Stimulated activated CD4-positive, alpha-beta T cell treated with anti-CD3 and anti-CD28 coated beads, Interleukin-2, amount 100 ng/mL, for 4 hours (primary cell): ENCODE data around the gene SAMD4A.
"Not testable (repeated sequence)": the region's sequence is repeated elsewhere in the genome, so short reads cannot be mapped to it uniquely, and the experiment has no call there.

Experiments
- DNase-seq: peaks from one replicate; pipeline ENCODE4 v3.0.0-alpha.2; 2020; ENCODE audit warnings: low read depth

SAMD4A gene

DNA sequence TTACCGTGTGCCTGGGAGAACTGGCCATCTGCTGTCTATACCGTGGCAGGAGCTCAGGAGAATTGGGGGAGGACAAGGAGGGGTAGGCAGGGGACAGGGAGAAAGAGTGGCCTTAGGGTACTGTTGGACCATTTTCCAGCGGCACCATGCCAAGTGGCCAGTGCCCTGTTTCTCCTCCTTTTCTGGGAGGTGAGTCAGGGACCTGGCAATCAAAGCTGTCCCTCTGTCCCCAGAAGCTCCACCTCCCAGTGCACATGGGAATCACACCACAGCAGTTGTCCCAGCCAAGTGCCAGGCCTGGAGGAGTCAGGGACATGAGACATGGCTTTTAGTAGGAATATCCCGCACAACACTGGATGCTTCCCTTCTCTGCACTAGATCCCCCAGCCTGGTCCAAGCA lies 217.7 kb downstream of the SAMD4A start:
- DNase-seq: no peak

DNA sequence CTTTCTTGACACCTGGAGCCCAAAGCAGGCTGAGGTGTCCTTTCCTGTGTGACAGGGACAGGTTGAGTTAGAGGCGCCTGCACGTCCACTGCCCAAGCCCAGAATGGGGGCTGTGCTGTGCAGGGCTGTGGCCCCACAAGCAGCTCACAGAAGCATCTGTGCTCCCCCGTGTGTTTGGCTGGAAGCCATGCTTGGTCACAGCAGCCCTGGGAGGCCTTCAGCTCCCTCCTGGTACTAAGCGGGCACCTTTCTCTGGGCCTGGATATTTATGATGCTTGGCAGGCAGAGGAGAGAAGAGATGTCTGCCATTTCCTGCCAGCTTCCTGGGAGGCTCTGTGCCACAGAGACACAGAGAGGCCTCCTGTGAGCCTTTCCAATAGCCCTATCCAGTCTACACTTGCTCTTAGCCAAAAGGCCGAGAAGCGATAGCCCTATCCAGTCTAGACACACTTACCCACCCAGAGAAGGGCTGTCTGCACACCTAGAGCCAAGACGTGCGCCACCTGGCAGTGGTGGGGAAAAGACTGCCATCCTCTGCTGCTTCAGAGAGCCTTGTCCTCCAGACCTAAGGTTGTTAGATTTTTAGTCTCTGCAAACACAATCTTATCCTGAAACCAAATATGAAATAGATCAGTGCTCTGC lies 218.3 kb downstream of the SAMD4A start:
- DNase-seq: no peak

DNA sequence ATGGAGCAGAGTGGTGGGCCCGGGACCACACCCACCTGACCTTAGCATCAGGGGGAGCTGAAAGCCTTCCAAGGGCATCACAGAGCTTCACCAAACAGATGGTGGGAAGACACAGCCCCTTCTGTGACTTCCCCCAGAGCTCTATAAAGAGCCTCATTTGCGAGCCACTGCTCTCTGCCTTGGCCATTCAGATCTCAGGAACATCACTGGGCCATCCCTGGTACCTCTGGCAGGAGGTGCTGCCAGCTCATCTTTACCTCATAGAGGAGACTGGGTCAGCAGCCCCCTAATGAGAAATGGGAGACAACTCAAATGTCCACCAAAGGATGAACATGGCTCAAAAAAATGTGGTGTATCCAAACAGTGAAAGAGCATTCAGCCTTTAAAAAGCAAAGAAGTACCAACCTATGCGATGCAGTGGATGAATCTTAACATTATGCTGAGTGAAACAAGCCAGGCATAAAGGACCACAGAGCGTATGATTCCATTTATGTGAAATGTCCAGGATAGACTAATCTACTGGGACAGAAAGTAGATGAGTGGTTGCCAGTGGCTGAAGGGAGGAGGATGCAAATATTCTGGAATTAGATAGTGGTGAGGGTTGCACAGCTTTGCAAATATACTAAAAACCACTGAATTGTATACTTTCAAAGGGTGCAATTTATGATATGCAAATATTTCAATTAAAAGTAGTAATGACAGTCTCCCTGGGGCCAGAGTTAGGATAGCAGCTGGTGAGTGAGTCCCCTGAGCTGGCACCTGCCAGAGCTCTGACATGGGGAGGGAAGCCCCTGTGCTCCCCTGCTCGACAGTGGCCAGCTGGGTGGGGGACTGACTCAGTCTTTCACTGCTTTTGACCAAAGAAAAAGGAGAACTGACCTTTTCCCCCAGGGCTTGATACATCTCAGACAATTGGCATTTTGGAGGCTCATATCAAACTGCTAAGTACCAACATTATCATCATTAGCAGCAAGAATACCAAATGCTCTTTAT lies 219.1 kb downstream of the SAMD4A start:
- DNase-seq: no peak

DNA sequence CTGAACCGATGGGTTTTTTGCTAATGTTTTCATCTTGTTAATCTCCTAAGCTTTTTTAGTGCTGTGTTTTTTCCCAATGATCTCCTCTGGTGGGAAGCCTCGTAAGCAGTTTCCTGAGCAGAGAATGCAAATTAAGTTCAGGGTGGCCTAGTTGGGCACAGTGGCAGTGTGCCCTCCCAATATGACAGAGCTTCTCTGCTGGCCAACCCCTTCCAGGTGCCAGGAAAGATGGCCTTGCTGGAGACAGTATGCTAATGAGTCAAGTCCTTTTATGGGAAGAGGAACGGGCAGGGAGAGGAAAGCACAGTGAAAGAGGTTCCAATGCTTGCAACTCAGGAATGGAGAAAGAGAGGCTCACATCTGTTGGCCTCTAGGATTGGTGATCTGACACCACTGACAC lies 219.9 kb downstream of the SAMD4A start:
- DNase-seq: no peak

DNA sequence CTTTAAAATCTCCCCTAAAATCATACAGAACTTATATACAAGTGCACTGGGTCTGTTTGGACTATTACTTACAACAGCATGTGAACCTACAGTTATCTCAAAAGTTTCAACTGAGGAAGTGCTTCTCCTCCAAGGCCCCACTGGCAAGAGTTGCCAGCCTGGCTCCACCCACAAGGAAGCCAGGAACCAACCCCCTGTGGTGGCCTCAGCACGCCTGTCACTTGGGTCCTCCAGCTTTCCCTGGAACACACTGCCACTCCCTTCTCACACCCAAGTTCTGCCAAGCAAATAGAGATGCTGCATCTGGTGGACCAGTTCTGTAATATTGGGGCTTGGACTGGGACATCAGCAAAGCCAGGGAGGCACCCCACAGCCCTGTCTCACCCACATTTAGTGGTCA lies 220.3 kb downstream of the SAMD4A start:
- no peak for DNase-seq

DNA sequence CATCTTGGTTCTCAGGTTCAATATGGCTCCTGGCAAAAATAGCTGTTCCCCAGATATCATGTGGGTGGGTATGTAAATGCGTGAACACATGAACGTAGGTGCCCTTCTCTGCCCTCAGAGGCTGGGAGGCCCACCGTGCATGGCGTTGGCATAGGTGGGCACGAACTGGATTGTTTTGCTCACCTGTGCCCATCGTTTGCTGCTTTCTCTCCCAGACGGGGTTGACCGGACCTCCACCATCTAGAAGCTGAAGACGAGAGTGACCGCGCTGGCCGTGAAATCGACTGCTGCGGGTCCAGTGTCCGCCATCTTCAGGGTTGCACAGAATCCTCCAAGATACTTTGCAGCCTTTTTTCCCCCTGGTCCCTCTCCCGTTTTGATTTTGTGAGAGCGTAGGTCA lies 221.8 kb downstream of the SAMD4A start:
- no peak for DNase-seq

DNA sequence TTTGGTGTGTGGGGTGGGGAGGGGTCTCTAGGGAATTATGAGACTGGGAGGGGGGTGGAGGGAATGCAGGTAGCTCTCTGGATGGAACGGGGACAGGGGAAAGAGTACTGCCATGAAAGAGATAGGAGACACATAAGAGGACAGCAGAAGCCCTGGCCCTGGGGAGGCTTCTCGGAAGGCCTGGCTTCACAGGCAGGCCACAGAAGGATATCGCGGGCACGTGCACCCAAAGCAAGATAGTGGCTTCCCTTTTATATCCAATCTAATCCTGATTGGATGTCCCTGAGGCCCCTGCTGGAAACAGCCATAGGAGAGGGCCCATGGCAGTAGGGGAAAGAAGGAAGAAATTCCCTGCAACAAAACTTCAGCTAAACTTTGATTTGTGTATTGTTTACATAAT lies 222.2 kb downstream of the SAMD4A start:
- DNase-seq: no peak

DNA sequence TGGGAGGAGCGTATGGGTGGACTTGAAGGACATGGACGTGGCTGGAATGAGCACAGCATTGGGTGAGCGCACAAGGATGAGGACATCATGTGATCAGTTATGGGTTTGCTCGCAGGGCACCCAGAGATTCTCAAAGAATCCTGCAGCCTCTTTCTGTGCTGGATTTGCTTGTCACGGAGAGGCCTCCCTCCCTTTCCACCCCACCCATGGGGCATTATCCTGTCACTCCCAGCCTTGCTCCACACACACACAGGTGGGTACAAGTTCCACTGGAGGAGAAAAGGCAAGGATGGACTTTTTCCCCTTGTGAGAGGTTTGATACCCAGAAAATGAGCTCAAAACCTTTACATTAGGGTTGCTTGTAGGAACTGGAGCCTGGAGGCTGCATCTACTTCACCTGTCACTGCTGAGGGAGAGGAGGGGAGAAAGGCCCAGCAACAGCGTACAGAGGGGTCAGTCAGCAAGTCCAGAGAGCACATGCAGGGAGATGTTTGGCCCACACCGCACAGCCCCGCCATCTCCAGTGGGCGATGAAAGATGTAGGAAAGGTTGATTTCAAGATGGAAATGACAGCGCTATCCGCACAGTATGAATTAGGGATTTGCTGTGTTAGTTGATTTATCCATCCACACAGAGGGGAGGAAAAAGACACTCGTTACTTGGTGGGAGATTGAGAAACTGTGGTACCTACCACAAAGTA lies 223.0 kb downstream of the SAMD4A start:
- no peak for DNase-seq

DNA sequence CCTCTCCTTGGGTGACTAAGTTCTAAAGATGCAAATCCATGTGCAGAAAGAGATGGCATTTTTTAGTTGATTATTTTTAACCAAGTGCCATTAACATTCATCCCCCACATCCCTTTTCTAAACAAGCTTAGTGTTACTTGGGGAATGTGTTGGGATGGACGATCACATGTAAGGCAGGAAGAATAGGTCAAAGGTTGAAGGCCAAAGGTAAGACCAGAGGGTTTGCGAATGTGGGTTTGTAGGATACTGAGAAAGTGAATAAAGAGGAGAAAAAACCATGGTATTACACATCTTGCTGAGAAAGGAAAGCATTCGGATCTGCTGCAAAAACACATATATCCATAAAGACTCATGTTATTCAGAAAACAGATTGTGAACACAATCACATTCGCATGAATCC lies 224.1 kb downstream of the SAMD4A start:
- no peak for DNase-seq

DNA sequence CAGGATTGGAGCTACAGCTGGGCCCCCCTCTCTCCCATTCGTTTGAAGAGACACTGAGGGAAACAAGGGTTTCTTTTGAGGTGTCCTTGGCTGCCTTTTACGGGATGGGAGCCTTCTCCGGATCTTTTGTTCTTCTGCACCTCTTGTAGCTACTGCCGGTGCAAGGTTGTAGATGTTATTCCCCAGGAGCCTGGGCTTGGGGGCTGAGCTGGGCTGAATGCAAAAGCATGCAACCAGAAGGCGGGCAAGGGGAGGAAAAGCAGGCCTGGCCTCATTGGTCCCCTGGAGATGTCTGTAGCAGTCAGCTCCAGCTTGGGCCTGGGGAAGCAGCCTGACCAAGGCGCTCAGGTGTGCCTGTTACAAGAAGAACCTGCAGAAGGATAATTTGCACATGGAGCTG lies 225.4 kb downstream of the SAMD4A start:
- DNase-seq: no peak

DNA sequence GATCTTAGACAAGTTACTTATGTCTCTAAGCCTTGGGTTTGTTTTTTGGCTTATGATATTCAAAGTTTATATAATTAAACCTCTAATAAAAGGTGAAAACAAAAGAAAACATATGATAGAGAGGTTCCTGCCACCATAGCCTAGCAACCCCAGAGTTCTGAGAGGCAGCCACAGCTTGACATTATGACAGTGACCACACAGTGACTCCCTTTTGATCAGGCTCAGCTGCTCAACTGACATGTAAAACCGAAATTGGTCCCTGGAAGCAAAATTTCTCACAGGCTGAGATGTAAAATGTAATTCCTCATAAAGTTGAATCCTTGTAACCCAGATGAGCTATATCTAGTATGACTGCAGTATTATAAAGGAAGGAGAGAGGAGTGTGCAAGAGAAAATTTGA lies 227.2 kb downstream of the SAMD4A start:
- no peak for DNase-seq

DNA sequence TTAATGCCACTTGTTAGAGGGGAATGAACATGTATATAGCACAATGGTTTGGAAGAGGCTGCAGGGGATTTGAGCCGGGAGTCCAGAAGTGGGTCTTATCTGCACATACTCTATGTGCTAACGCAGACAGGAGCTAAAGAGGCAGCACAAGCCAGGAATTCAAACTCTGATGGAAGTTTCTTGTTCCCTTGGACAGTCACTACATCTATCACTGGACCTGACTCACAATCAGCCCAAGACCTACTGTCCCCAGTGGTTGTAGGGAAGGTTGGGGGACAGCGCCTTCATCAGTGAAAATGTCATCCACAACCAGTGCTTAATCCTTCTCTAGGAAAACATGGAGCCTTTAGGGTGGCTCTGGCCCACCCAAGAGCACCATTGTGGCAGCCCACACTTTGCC lies 227.9 kb downstream of the SAMD4A start:
- no peak for DNase-seq

DNA sequence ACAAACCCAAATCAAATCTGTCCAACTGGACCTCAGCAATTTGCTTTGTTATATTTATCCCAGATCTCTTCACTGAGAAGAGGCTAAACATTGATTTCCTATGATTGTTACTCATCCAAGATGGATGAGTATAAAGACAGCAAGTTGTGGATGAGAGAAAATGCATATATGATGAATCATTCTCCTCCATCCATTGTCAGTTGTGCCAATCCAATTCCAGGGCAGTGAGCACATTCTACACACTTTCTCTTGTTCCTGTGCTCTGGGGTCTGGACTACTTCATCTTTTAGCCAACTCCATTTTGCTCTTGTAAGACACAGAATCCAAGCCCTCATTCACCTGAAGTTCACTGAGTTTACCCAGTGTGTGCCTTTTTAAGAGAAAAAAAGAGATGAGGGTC lies 230.0 kb downstream of the SAMD4A start:
- DNase-seq: no peak

DNA sequence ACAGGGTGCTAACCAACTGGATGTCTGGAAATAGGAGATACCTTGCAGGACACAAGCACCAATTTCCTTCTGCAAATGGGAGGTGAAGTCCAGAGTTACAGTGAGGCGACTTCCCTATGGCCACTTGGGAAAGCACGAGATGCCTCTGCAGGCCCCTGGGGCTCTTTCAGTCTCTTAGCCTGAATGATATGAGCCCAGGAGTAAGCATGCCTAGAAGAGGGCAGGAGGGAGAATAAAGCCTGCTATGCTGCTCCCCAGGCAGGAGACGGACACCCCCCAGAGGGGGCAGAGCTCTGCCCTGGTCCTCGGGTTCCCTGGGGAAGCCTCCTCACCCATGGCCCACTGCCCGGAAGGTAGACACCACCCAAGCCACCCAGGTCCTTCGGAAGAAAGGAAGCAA lies 230.6 kb downstream of the SAMD4A start:
- no peak for DNase-seq

DNA sequence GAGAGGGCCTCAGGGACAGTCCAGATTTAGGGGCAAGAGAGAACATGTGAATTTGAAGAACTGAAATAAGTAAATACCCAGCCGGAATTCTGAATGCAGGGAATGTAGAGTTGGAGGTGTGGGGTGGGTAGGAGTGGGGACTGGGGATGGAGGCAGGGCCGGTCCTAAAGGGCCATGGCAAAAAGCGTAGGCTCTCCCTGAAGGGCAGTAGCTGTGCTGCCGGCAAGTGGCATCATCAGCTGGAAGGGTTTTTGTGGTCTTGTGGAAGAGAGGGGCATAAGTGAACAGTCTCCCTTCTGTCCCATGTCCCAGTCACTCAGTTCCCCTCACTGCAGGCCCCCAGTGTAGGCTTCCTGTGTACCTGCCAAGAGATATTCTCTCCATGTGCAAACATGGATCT lies 231.1 kb downstream of the SAMD4A start:
- no peak for DNase-seq

DNA sequence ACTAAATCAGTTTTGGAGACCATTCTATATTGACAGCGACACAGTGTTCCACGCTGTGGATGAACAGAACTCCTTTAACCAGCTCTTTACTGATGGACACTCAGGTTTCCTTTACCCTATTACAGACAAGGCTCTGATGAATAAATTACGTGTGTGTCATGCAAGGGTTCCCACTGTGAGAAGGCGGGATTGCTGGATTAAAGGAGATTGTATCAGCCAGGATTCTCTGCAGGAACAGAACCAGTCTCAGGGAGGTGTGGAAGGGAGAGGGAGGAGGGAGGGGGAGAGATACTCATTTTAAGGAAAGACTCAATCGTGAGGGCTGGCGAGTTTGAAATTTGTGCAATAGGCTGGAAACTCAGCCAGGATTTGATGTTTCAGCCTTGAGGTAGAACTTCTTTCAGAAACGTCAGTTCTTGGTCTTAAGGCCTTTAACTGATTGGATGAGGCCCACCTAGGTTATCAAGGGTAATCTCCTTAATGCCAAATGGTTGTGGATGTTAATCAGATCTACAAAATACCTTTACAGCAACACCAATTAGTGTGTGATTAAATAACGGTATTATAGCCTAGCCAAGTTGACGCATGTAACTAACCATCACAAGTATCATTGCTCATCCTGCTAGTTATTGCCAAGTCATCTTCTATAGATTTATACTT lies 231.7 kb downstream of the SAMD4A start:
- DNase-seq: no peak

DNA sequence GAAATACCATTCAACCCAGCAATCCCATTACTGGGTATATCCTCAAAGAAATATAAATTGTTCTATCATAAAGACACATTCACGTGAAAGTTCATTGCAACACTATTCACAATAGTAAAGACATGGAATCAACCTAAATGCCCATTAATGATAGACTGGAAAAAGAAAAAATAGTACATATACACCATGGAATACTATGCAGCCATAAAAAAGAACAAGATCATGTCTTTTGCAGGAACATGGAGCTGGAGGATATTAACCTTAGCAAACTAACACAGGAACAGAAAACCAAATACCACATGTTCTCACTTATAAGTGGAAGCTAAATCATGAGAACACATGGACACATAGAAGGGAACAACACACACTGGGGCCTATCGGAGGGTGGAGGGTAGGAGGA lies 234.6 kb downstream of the SAMD4A start:
- not testable (repeated sequence) for DNase-seq

DNA sequence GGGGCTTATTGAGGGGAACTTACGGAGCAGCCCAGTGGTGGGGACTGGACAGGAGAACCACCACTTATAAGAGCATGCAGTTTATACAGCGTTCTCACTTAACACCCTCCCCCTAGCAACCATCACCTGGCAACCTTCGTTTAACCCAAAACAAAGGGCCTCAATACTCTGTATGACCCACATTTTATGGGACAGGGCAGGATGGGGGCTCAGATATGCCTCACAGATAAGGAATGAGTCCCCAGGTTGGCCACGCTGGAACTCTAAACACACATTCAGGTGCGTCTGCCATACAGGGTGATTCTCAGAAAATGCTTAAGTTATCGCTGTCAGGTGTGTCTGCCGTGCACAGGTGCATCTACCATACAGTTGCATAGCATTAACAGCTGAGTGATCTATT lies 236.5 kb downstream of the SAMD4A start:
- no peak for DNase-seq

DNA sequence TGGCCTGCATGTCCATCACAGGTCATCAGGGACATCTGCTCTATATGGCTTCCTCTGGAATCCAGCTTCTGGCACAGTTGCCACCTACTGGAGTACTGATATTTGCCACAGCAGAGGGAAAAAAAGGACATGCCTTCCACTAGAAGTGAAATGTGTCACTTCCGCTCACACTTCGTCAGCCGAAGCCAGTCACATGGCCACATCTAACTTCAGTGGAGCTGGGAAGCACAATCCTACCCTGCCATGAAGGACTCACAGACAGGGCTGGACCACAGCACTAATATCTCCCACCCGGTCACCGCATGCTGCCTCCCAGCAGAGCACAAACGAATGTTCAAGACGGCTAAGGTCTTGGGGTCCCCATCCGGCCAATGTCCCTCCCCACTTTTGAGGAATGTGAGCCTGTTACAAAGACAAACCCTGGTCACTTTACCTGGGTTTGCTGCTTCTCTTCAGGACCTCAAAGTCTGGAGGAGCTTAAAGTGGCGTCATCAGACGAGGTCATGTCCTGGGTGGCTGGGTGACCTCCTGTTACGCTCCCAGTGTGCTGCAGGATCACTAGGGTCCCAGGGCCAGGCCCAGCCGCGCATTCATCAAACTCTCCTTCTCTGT lies 237.1 kb downstream of the SAMD4A start:
- no peak for DNase-seq

DNA sequence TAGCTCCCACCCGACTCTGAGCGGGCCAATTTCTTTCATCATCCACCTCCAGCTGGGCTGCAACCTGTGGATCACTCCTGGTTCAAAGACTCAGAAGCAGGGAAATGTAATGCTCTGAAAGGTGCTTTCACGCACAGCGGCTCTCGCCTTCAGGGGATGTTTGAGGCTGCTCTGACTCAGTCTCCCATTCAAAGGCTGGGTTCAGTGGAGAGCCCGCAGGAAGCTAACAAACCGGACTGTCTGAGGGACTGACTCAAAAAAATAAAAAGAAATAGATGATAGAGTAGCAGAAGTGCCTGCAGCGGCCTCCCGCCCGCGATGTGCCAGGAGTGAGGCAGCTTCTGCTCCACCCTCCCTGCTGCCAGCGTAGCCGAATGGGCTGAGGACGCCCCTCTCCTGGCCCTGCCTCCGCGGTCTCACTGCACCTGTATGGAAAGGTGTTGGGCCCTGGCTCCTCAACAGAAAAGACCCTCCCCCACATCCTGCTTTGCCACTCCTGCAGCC lies 237.7 kb downstream of the SAMD4A start:
- no peak for DNase-seq

DNA sequence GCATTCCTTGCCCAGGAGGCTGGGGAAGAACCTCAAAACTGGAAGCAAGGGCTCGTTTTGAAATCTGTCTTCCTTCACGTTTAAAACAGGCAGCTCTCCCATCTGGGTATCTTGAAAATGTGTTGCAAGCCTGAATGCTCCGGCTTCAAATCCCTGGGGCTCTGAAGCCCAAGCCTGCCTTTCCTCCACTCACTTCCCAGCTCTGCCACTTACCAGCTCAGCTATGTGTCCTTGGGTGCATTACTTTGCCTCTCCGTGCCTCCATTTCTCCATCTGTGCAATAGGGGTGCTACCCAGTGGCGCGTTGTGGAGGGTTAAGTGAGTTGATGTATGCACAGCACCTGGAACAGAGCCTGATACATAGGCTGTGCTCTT lies 238.1 kb downstream of the SAMD4A start:
- DNase-seq: no peak
